HG02798 (cell line): ENCODE data around the gene RSRC1.
A peak's percentile ranks its signal among the peaks of the same experiment; 100 is the strongest.
"Not testable (repeated sequence)": the region's sequence is repeated elsewhere in the genome, so short reads cannot be mapped to it uniquely, and the experiment has no call there.

Experiments used
- ATAC-seq: cut with Tn5 transposase; IDR thresholded peaks from one replicate; pipeline ENCODE4 v1.9.1; 2021; ENCODE audit warnings: mild to moderate bottlenecking; ENCODE audit not compliant: unreplicated experiment, poor library complexity

Gene RSRC1

GRCh38 chr3:158369279-158369678, 259.4 kb downstream of the RSRC1 start:
- peak; percentile 36 for ATAC-seq

- no peak for ATAC-seq
Observed at GRCh38 chr3:158379517-158379916, 269.6 kb downstream of the RSRC1 start.

- no peak for ATAC-seq
Observed at GRCh38 chr3:158381262-158381868, 271.5 kb downstream of the RSRC1 start.

GRCh38 chr3:158382479-158382878, 272.6 kb downstream of the RSRC1 start:
- ATAC-seq = no peak

- peak; percentile 81 for ATAC-seq
Observed at GRCh38 chr3:158384019-158384418, 274.1 kb downstream of the RSRC1 start.

GRCh38 chr3:158395421-158395820, 285.5 kb downstream of the RSRC1 start:
- ATAC-seq = no peak

- ATAC-seq = no peak
Observed at GRCh38 chr3:158402590-158402989, 292.7 kb downstream of the RSRC1 start.

GRCh38 chr3:158403013-158403412, 293.1 kb downstream of the RSRC1 start:
- ATAC-seq = no peak

GRCh38 chr3:158404131-158404718, 294.3 kb downstream of the RSRC1 start:
- ATAC-seq = no peak

GRCh38 chr3:158405507-158405906, 295.6 kb downstream of the RSRC1 start:
- no peak for ATAC-seq

- no peak for ATAC-seq
Observed at GRCh38 chr3:158407844-158408517, 298.1 kb downstream of the RSRC1 start.

GRCh38 chr3:158408518-158408897, 298.6 kb downstream of the RSRC1 start:
- not testable (repeated sequence) for ATAC-seq

GRCh38 chr3:158418035-158418434, 308.1 kb downstream of the RSRC1 start:
- ATAC-seq = no peak

- ATAC-seq = peak; percentile 38
Observed at GRCh38 chr3:158419820-158420653, 310.1 kb downstream of the RSRC1 start.

- ATAC-seq = peak; percentile 96
Observed at GRCh38 chr3:158420654-158421396, 310.9 kb downstream of the RSRC1 start.

- ATAC-seq = no peak
Observed at GRCh38 chr3:158430448-158430847, 320.6 kb downstream of the RSRC1 start.

GRCh38 chr3:158430968-158431367, 321.1 kb downstream of the RSRC1 start:
- no peak for ATAC-seq

- no peak for ATAC-seq
Observed at GRCh38 chr3:158431829-158432228, 321.9 kb downstream of the RSRC1 start.

GRCh38 chr3:158434412-158435038, 324.6 kb downstream of the RSRC1 start:
- ATAC-seq = peak; percentile 96

- peak; percentile 89 for ATAC-seq
Observed at GRCh38 chr3:158443632-158444031, 333.7 kb downstream of the RSRC1 start.
